DND-41 (cell line): ENCODE results near the gene THRB.

Experiments
- CTCF ChIP-seq: IDR thresholded peaks from 2 replicates; pipeline ENCODE4 v1.5.1; 2012; ENCODE audit warnings: borderline replicate concordance, low read length, moderate library complexity, mild to moderate bottlenecking; ENCODE audit not compliant: poor library complexity, severe bottlenecking; ENCODE audit errors: extremely low read depth
- EZH2 ChIP-seq: IDR thresholded peaks from 3 replicates; pipeline ENCODE4 v1.6.1; 2012; ENCODE audit warnings: borderline replicate concordance, low read depth, mild to moderate bottlenecking, moderate library complexity, low read length, inconsistent platforms; ENCODE audit not compliant: severe bottlenecking

DNA sequence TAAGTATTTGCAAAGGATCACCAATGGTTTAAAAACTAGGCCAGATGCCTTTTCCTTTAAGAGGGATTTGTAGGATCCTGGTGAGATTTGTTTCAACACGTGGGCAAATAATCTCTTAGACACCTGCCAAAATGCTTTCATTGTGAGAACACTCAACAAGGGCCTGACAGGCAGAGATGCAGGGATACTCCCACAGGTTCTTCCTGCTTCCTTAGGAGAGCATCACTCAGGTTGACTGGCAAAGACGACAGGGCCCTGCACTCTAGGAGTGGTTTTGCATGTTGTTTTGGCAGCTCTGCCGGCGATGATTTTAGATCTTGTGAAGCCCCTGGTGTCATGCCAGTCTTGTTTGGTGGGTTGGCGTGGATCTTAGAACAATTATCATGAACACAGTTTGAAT is 365.1 kb downstream of the THRB start:
- TF ChIP-seq CTCF: no peak
- no peak for TF ChIP-seq EZH2
